ENCODE measurements around the gene ZNF697.

DNA sequence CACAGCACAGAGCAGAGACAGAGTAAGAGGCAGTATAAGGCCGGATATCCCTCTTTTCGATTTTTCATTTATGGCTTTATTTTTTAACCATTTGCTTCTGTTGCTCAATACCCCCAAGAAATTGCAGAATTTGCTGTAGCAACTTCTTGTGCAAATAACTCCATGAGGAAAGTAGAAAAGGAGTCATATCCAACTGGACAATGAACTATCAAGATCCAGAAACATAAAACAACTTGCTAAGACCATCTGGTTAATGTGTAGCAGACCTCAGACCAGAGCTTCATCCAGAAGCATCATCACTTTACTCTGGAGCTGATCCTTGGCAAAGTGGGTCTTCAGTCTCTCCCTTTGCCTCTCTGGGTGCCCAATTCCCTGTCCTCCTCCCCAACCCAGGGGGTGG lies 45.9 kb downstream of the ZNF697 start:
- TF ChIP-seq, protein P1, sequence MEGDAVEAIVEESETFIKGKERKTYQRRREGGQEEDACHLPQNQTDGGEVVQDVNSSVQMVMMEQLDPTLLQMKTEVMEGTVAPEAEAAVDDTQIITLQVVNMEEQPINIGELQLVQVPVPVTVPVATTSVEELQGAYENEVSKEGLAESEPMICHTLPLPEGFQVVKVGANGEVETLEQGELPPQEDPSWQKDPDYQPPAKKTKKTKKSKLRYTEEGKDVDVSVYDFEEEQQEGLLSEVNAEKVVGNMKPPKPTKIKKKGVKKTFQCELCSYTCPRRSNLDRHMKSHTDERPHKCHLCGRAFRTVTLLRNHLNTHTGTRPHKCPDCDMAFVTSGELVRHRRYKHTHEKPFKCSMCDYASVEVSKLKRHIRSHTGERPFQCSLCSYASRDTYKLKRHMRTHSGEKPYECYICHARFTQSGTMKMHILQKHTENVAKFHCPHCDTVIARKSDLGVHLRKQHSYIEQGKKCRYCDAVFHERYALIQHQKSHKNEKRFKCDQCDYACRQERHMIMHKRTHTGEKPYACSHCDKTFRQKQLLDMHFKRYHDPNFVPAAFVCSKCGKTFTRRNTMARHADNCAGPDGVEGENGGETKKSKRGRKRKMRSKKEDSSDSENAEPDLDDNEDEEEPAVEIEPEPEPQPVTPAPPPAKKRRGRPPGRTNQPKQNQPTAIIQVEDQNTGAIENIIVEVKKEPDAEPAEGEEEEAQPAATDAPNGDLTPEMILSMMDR (IDR thresholded peaks at IDR 0.05), result no peak
- TF ChIP-seq EZH2phosphoT487 (IDR thresholded peaks at IDR 0.05), result no peak
- no peak for TF ChIP-seq EZH2 (IDR thresholded peaks at IDR 0.05)

All from neural progenitor cell (in vitro differentiated cells).